Gastrocnemius medialis (tissue), 4 donors: ENCODE results near the gene PTPRN2. TPM values are rescaled to one million over a fixed set of nuclear protein-coding genes. Genes with fewer than 3 reads are reported as not detected.

Experiments
- ATAC-seq, 2 donors: fragments of 150-250 bp; one replicate each; pipeline ENCODE4 v1.9.1; 2016
- DNase-seq, 2 donors: peaks; one replicate each; pipeline ENCODE4 v3.0.0-alpha.2; 2019
- H3K27ac ChIP-seq, 4 donors: fragments of 200-600 bp; sonication (generic); 1 replicate in 1 of 4; 2 replicates in 3 of 4; pipeline ENCODE4 v1.5.1; 2016 to 2018; ENCODE audit warnings: mild to moderate bottlenecking in 2 of 4, moderate library complexity in 1 of 4
- H3K27me3 ChIP-seq, 3 donors: fragments of 200-600 bp; sonication (generic) in 2 of 3; 1 replicate in 1 of 3; 2 replicates in 2 of 3; pipeline versions ENCODE4 v1.5.1 to v1.6.0; 2016 to 2019; ENCODE audit warnings: mild to moderate bottlenecking in 1 of 3, moderate library complexity in 1 of 3
- H3K36me3 ChIP-seq, 2 donors: fragments of 200-600 bp; sonication (generic) in 1 of 2; one replicate each; pipeline ENCODE4 v1.5.1; 2017 to 2018
- H3K4me1 ChIP-seq, 2 donors: fragments of 200-600 bp; sonication (generic) in 1 of 2; one replicate each; pipeline ENCODE4 v1.5.1; 2016 to 2017; ENCODE audit warnings: mild to moderate bottlenecking in 2 of 2
- H3K4me3 ChIP-seq, 4 donors: fragments of 200-600 bp; sonication (generic) in 3 of 4; 1 replicate in 1 of 4; 2 replicates in 3 of 4; pipeline ENCODE4 v1.5.1; 2016 to 2019; ENCODE audit warnings: mild to moderate bottlenecking in 2 of 4
- H3K9me3 ChIP-seq, 3 donors: fragments of 200-600 bp; sonication (generic) in 2 of 3; 1 replicate in 1 of 3; 2 replicates in 2 of 3; pipeline ENCODE4 v1.5.1; 2016 to 2019
- POLR2A ChIP-seq, 2 donors: fragments of 450-650 bp; IDR thresholded peaks; one replicate each; pipeline ENCODE4 v1.6.1; 2017; ENCODE audit warnings: antibody characterized with exemption in 2 of 2, mild to moderate bottlenecking in 2 of 2, moderate library complexity in 2 of 2
- in situ Hi-C, 4 donors: fragments of 200-750 bp; cut with MboI; loops; one replicate each; pipeline versions ENCODE4 v1.15.0 to v1.8.0; 2017; ENCODE audit warnings: low sequenced_read_pairs in 4 of 4
- intact Hi-C: fragments of 100-400 bp; cut with DNase I; formaldehyde crosslinking; loops from one replicate; pipeline ENCODE4 v1.15.1; 2023; ENCODE audit warnings: low total_unique reads
- total RNA-seq, 4 donors: library from RNA; depleted of rRNA; stranded (reverse); fragments of >200 nt; gene quantifications; one replicate each; pipeline versions ENCODE4 v1.1.0 to v1.2.3, GENCODE V29; 2016
- TF ChIP-seq, protein P1 (sequence below), 5 experiments: fragments of 450-650 bp in 3 of 5; fragments of 200-600 bp in 2 of 5; sonication (generic) in 2 of 5; IDR thresholded peaks in 4 of 5; conservative IDR thresholded peaks in 1 of 5; 1 replicate in 4 of 5; 2 replicates in 1 of 5; pipeline ENCODE4 v1.5.1; 2016 to 2019; ENCODE audit warnings: antibody characterized with exemption in 5 of 5, mild to moderate bottlenecking in 3 of 5, moderate library complexity in 3 of 5

PTPRN2 gene
- total RNA-seq, 4 donors from 2014 or later, result 0.66 to 0.85 (median 0.81) TPM

DNA sequence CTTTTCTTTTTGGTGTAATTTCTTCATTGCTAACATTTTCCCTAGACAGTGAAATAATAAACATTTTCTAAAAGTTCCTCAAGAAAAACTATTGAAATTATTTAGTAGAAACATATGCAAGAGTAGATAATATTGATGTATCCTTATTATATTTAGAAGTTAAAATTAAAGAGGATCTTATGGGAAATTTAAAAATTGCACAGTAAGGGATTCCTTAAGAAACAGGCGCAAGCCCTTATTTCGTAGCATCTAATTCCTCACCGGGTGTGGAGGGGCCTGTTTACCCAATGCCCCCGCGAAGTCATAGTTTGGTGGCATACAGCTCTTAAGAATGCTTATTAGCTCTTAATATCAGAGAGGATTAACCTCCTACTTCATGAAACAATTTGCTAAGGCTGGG, 783.7 kb downstream of the PTPRN2 start:
- H3K9me3 ChIP-seq, result no peaks in the 10 kb centered on the region
- no peak for TF ChIP-seq POLR2A (IDR thresholded peaks at IDR 0.05)
- TF ChIP-seq, protein P1, sequence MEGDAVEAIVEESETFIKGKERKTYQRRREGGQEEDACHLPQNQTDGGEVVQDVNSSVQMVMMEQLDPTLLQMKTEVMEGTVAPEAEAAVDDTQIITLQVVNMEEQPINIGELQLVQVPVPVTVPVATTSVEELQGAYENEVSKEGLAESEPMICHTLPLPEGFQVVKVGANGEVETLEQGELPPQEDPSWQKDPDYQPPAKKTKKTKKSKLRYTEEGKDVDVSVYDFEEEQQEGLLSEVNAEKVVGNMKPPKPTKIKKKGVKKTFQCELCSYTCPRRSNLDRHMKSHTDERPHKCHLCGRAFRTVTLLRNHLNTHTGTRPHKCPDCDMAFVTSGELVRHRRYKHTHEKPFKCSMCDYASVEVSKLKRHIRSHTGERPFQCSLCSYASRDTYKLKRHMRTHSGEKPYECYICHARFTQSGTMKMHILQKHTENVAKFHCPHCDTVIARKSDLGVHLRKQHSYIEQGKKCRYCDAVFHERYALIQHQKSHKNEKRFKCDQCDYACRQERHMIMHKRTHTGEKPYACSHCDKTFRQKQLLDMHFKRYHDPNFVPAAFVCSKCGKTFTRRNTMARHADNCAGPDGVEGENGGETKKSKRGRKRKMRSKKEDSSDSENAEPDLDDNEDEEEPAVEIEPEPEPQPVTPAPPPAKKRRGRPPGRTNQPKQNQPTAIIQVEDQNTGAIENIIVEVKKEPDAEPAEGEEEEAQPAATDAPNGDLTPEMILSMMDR (IDR thresholded peaks at IDR 0.05 in 4 of 5, conservative IDR thresholded peaks at IDR 0.05 in 1 of 5), result no peak
- intact Hi-C loops (no loop called here), in situ Hi-C loops (no loop called here)
- DNase-seq (no peak), ATAC-seq (no peak)
- H3K4me3 ChIP-seq, result no peak overlapping the region
- no peaks in the 10 kb centered on the region for H3K27me3 ChIP-seq
- no peaks in the 10 kb centered on the region for H3K36me3 ChIP-seq
- H3K4me1 ChIP-seq, result no peaks in the 10 kb centered on the region
- no peak overlapping the region for H3K27ac ChIP-seq

DNA sequence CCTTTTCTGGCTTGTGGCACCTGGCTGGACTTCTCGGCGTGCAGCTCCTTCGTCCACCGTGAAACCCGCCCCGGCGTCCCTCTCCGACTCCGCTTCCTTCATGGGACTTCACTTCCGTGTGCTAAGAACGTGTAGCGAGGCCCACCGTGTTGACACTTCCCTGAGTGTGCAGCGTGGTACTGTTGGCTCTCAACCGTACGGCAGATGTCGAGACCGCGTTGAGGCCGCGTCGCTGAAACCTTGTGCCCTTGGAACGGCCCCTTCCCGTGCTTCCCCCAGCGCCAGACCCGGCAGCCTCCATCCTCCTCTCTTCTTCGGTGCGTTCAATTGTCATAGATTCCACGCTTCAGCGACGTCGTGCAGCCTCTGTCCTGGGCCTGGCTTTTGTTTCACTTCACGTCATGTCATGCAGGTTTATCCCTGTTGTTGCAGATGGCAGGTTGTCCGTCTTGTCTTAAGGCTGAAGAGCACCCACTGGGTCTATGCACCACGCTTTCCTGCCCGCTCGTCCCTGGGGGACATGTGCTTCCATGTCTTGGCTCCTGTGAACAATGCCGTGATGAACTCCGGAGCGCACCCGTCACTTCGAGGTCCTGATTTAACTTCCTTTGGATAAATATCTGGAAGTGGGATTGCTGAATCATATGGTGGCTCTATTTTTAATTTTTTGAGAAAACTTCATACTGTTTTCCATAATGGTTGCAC, 785.5 kb downstream of the PTPRN2 start:
- in situ Hi-C loops (no loop called here), intact Hi-C loops (no loop called here)
- ATAC-seq (no peak), DNase-seq (no peak)
- TF ChIP-seq, protein P1 (IDR thresholded peaks at IDR 0.05 in 4 of 5, conservative IDR thresholded peaks at IDR 0.05 in 1 of 5), result no peak
- TF ChIP-seq POLR2A (IDR thresholded peaks at IDR 0.05), result no peak
- Histone ChIP-seq H3K27me3 (no peaks in the 10 kb centered on the region), H3K4me1 (no peaks in the 10 kb centered on the region), H3K4me3 (no peak overlapping the region), H3K27ac (no peak overlapping the region), H3K36me3 (no peaks in the 10 kb centered on the region), H3K9me3 (no peaks in the 10 kb centered on the region)

DNA sequence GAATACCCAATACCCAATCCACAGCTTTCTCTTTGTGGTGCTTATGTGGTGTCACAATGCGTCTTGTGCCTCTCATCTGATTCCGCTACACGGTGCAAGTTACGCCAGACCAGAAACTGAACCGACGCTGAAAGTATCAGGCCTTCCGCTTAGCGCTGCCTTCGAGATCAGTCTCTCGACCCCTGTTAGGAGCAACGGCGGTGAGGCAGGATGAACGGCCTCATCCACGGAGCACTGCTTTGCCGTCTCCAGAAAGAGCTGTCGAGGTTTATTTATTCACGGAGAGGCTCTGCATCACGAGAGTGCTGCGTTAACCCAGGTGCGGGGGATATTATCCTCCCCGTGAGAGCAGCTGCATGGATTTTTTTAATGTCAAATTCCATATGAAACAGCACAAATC, 786.5 kb downstream of the PTPRN2 start:
- Histone ChIP-seq H3K4me3 (no peak overlapping the region), H3K4me1 (no peaks in the 10 kb centered on the region), H3K36me3 (no peaks in the 10 kb centered on the region), H3K27ac (no peak overlapping the region), H3K9me3 (no peaks in the 10 kb centered on the region), H3K27me3 (no peaks in the 10 kb centered on the region)
- ATAC-seq, result no peak
- intact Hi-C loops (no loop called here), in situ Hi-C loops (no loop called here)
- DNase-seq, result no peak
- TF ChIP-seq POLR2A (IDR thresholded peaks at IDR 0.05), result no peak
- TF ChIP-seq, protein P1 (IDR thresholded peaks at IDR 0.05 in 4 of 5, conservative IDR thresholded peaks at IDR 0.05 in 1 of 5), result no peak

DNA sequence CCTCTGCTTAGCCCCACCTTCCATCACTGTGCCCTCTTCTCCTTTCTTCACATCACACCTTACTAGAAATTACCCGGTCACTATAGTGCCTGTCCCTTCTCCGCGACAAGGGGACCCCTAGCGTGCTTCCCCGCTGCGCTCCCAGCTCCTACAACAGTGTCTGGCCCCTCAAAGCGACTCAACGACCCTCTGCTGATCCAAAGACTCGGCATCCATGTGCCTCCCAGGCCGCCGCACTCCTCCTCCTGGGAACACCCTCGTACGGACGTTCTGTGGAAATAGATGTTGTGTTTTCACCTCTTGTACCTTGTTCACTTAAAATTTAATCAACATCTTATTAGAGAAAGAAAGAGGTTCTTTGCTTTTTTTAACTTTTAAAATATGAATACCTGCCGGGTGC, 787.3 kb downstream of the PTPRN2 start:
- Histone ChIP-seq H3K4me1 (no peaks in the 10 kb centered on the region), H3K27me3 (no peaks in the 10 kb centered on the region), H3K27ac (no peak overlapping the region), H3K9me3 (no peaks in the 10 kb centered on the region), H3K36me3 (no peaks in the 10 kb centered on the region), H3K4me3 (no peak overlapping the region)
- no peak for DNase-seq
- intact Hi-C loops, result no loop called here
- no peak for TF ChIP-seq POLR2A (IDR thresholded peaks at IDR 0.05)
- TF ChIP-seq, protein P1 (IDR thresholded peaks at IDR 0.05 in 4 of 5, conservative IDR thresholded peaks at IDR 0.05 in 1 of 5), result no peak
- no peak for ATAC-seq
- in situ Hi-C loops, result no loop called here
